Neural crest cell (in vitro differentiated cells): ENCODE data around the gene CD177. TPM values are rescaled to one million over a fixed set of nuclear protein-coding genes. Genes with fewer than 3 reads are reported as not detected.

Source experiments
- DNase-seq: peaks from one replicate; pipeline ENCODE4 v3.0.0; 2021; ENCODE audit warnings: low read depth, mixed read lengths, low spot score
- H3K27ac Mint-ChIP-seq: one replicate; pipeline ENCODE4 v1.8.0; 2021; ENCODE audit warnings: mild to moderate bottlenecking, mixed read lengths; ENCODE audit not compliant: unreplicated experiment
- H3K27me3 Mint-ChIP-seq: 2 replicates; pipeline ENCODE4 v1.8.0; 2021; ENCODE audit warnings: low read depth, mild to moderate bottlenecking, mixed read lengths
- H3K36me3 Mint-ChIP-seq: 2 replicates; pipeline ENCODE4 v1.8.0; 2021; ENCODE audit warnings: low read depth, mild to moderate bottlenecking, mixed read lengths
- H3K4me1 Mint-ChIP-seq: 2 replicates; pipeline ENCODE4 v1.8.0; 2021; ENCODE audit warnings: mixed read lengths
- H3K4me3 Mint-ChIP-seq: one replicate; pipeline ENCODE4 v1.8.0; 2021; ENCODE audit warnings: mild to moderate bottlenecking, mixed read lengths
- H3K9me3 Mint-ChIP-seq: 2 replicates; pipeline ENCODE4 v1.8.0; 2021; ENCODE audit warnings: mixed read lengths
- CTCF ChIP-seq: fragments of 200-600 bp; sonication (generic); conservative IDR thresholded peaks from 2 replicates; pipeline ENCODE4 v1.5.0; 2021; ENCODE audit warnings: antibody characterized with exemption, mild to moderate bottlenecking
- total RNA-seq: library from RNA; stranded (reverse); gene quantifications from 2 replicates; pipeline ENCODE4 v1.2.1, GENCODE V29; 2021

The CD177 gene
- total RNA-seq, 1 donor from 2014 or later, result not detected

DNA sequence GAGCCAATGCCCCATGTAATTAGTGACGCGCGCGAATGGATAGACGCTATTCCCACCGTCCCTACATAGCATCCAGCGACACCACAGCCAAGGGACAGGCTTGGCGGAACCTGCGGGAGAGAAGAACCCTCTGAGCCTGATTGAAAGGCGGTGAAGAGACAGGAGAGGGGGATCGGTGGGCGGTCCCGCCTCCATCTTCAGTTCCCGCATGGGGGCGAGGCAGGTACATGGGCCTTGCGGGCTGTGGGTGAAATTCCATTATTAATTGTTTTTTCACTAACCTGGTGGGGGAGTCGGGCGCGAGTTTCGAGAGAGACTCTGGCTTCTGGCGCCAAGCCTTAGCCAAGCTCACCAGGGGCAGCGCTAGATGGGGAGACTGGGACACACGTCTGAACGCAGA lies 52.8 kb downstream of the CD177 start:
- H3K27ac Mint-ChIP-seq, result no peak overlapping the region
- no peaks in the 10 kb centered on the region for H3K9me3 Mint-ChIP-seq
- H3K4me3 Mint-ChIP-seq, result no peak overlapping the region
- no peak for TF ChIP-seq CTCF
- H3K36me3 Mint-ChIP-seq, result no peaks in the 10 kb centered on the region
- no peaks in the 10 kb centered on the region for H3K4me1 Mint-ChIP-seq
- no peak for DNase-seq
- peaks cover 5% of the 10 kb centered on the region for H3K27me3 Mint-ChIP-seq

- Mint-ChIP-seq H3K27ac (no peak overlapping the region), H3K4me3 (no peak overlapping the region), H3K9me3 (no peaks in the 10 kb centered on the region), H3K36me3 (no peaks in the 10 kb centered on the region), H3K4me1 (no peaks in the 10 kb centered on the region), H3K27me3 (peaks cover 5% of the 10 kb centered on the region)
- TF ChIP-seq CTCF, result no peak
- no peak for DNase-seq
Measured at GRCh38 chr19:43407416-43408005, 54.0 kb downstream of the CD177 start.

GRCh38 chr19:43408043-43408442 lies 54.6 kb downstream of the CD177 start:
- peaks cover 3% of the 10 kb centered on the region for H3K27me3 Mint-ChIP-seq
- no peak for DNase-seq
- H3K36me3 Mint-ChIP-seq, result no peaks in the 10 kb centered on the region
- no peak for TF ChIP-seq CTCF
- H3K27ac Mint-ChIP-seq, result no peak overlapping the region
- H3K4me1 Mint-ChIP-seq, result no peaks in the 10 kb centered on the region
- H3K4me3 Mint-ChIP-seq, result no peak overlapping the region
- no peaks in the 10 kb centered on the region for H3K9me3 Mint-ChIP-seq

- DNase-seq, result no peak
- Mint-ChIP-seq H3K27ac (no peak overlapping the region), H3K9me3 (no peaks in the 10 kb centered on the region), H3K27me3 (peaks cover 2% of the 10 kb centered on the region), H3K36me3 (no peaks in the 10 kb centered on the region), H3K4me1 (no peaks in the 10 kb centered on the region), H3K4me3 (no peak overlapping the region)
- TF ChIP-seq CTCF, result no peak
Measured at GRCh38 chr19:43409415-43409814, 55.9 kb downstream of the CD177 start.

DNA sequence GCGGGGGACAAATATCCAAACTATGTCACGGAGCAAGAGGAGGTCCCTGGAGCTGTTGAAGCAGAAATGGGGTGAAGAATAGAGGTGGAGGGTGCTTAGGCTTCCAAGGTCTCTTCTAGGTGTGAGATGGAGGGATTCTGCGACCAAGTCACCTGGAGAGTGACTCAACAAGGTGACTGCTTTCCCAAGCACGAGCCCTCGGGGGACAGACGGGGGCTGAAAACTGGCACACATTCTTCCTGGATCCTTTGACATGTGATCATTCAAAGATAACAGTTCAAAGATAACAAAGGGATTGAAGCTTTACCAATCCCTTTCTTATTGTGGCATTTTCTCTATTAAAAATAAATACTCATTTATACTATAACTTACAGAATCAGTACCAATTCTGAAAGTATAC lies 59.0 kb downstream of the CD177 start:
- no peak for TF ChIP-seq CTCF
- Mint-ChIP-seq H3K4me3 (no peak overlapping the region), H3K27me3 (peaks cover 2% of the 10 kb centered on the region), H3K36me3 (no peaks in the 10 kb centered on the region), H3K4me1 (no peaks in the 10 kb centered on the region), H3K9me3 (no peaks in the 10 kb centered on the region), H3K27ac (no peak overlapping the region)
- no peak for DNase-seq

Other genes with a start within 250 kb of the CD177 start
- gene PSG5, start 167.2 kb upstream of the CD177 start, total RNA-seq, result not detected in 2 replicates
- not detected in 2 replicates for gene PSG4, start 148.0 kb upstream of the CD177 start, total RNA-seq
- gene PSG9, start 84.2 kb upstream of the CD177 start, total RNA-seq, result not detected in 2 replicates
- gene TEX101, start 61.2 kb downstream of the CD177 start, total RNA-seq, result not detected in 2 replicates
- gene LYPD3, start 111.9 kb downstream of the CD177 start, total RNA-seq, result 0.50 and 0.89 TPM in 2 replicates
- 13.3 and 14.3 TPM in 2 replicates for gene PHLDB3, start 151.1 kb downstream of the CD177 start, total RNA-seq
- 23.7 and 25.0 TPM in 2 replicates for gene ETHE1, start 173.5 kb downstream of the CD177 start, total RNA-seq
- gene ZNF575, start 179.5 kb downstream of the CD177 start, total RNA-seq, result 0.57 and 0.72 TPM in 2 replicates
- gene XRCC1, start 221.8 kb downstream of the CD177 start, total RNA-seq, result 79.4 and 82.0 TPM in 2 replicates
- 9.5 and 11.7 TPM in 2 replicates for gene PINLYP, start 222.1 kb downstream of the CD177 start, total RNA-seq
- gene IRGQ, start 242.4 kb downstream of the CD177 start, total RNA-seq, result 52.9 and 53.5 TPM in 2 replicates
- gene ZNF576, start 242.9 kb downstream of the CD177 start, total RNA-seq, result 18.3 and 19.7 TPM in 2 replicates